GM12891 (cell line): ENCODE results near the gene NCOR1.
"Not testable (repeated sequence)": the region's sequence is repeated elsewhere in the genome, so short reads cannot be mapped to it uniquely, and the experiment has no call there.

Experiments
- PAX5 ChIP-seq: IDR thresholded peaks from 2 replicates; pipeline ENCODE4 v1.6.1; 2011; ENCODE audit warnings: low read length, moderate library complexity, mild to moderate bottlenecking; ENCODE audit not compliant: insufficient read depth, severe bottlenecking
- POLR2A ChIP-seq: IDR thresholded peaks from 2 replicates; pipeline ENCODE4 v1.6.1; 2011; ENCODE audit warnings: low read depth, low read length, control low read depth
- POLR2AphosphoS5 ChIP-seq: IDR thresholded peaks from 2 replicates; pipeline ENCODE4 v1.6.1; 2011; ENCODE audit warnings: low read depth, low read length, control low read depth
- SPI1 ChIP-seq: IDR thresholded peaks from 2 replicates; pipeline ENCODE4 v1.6.1; 2011; ENCODE audit warnings: low read depth, low read length, control low read depth
- TAF1 ChIP-seq: IDR thresholded peaks from 2 replicates; pipeline ENCODE4 v1.6.1; 2011; ENCODE audit warnings: low read depth, low read length, control low read depth

GRCh38 chr17:16216341-16217001 is 1.1 kb upstream of the NCOR1 start:
- TF ChIP-seq TAF1, POLR2A, POLR2AphosphoS5, PAX5, SPI1: not testable (repeated sequence)
